ENCODE results near the gene CPXM2.

DNA sequence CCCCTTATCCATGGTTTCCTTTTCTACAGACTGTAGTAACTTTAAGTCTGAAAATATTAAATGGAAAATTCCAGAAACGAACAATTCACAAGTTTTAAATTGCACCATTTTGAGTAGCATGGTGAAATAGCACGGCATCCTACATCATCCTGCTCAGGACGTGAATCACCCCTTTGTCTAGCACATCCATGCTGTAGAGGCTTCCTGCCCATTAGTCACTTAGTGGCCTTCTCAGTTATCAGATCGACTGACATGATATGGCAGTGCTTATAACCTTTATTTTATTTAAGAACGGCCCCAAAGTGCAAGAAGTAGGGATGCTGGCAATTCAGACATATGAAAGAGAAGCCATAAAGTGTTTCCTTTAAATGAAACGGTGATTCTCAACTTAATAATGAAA, 82.7 kb downstream of the CPXM2 start:
- TF ChIP-seq EZH2 (IDR thresholded peaks at IDR 0.05; ENCODE audit: insufficient read depth, poor library complexity, severe bottlenecking) (no peak), EZH2phosphoT487 (IDR thresholded peaks at IDR 0.05; ENCODE audit: insufficient read depth, low read depth) (no peak)
